Neural progenitor cell (in vitro differentiated cells): ENCODE measurements around the gene RAPGEF5.

Experiments used
- CTCF ChIP-seq: fragments of 200-600 bp; sonication (generic); IDR thresholded peaks from 2 replicates; pipeline ENCODE4 v1.5.1; 2017; ENCODE audit warnings: antibody characterized with exemption, mild to moderate bottlenecking
- EZH2 ChIP-seq: fragments of 200-600 bp; sonication (generic); IDR thresholded peaks from 2 replicates; pipeline ENCODE4 v1.6.1; 2017; ENCODE audit warnings: antibody characterized with exemption, mild to moderate bottlenecking, moderate library complexity
- EZH2phosphoT487 ChIP-seq: fragments of 200-600 bp; sonication (generic); IDR thresholded peaks from 2 replicates; pipeline ENCODE4 v1.6.1; 2017; ENCODE audit warnings: antibody characterized with exemption

- TF ChIP-seq CTCF (no peak), EZH2 (no peak), EZH2phosphoT487 (no peak)
Observed at GRCh38 chr7:22207724-22208225, 149.2 kb downstream of the RAPGEF5 start.
